Measurements from ENCODE around the gene ALDH8A1. TPM values are rescaled to one million over a fixed set of nuclear protein-coding genes. Genes with fewer than 3 reads are reported as not detected.

Gene ALDH8A1
- total RNA-seq, 1 donor from 2014 or later = 1.2 TPM

- Mint-ChIP-seq H3K27ac (no peak overlapping the region), H3K36me3 (ENCODE audit: low read depth) (peaks cover 5% of the 10 kb centered on the region), H3K4me3 (peak overlapping the region; percentile 15), H3K9me3 (no peaks in the 10 kb centered on the region), H3K4me1 (peaks cover 23% of the 10 kb centered on the region), H3K27me3 (no peaks in the 10 kb centered on the region)
- DNase-seq = peak; percentile 80
- intact Hi-C loops (cut with micrococcal nuclease) = loop anchor here (5.0 to 10.0 kb wide), 2 partner anchors 302 to 984 kb away; partner anchors contain the start of gene TBPL1
Observed at GRCh38 chr6:134938896-134939295, 11.0 kb downstream of the ALDH8A1 start.

GRCh38 chr6:134937426-134937825 lies 12.5 kb downstream of the ALDH8A1 start:
- intact Hi-C loops (cut with micrococcal nuclease) = loop anchor here (5.0 to 10.0 kb wide), 2 partner anchors 300 to 983 kb away; partner anchors contain the start of gene TBPL1
- H3K27ac Mint-ChIP-seq = no peak overlapping the region
- H3K4me1 Mint-ChIP-seq = peaks cover 19% of the 10 kb centered on the region
- no peaks in the 10 kb centered on the region for H3K9me3 Mint-ChIP-seq
- no peaks in the 10 kb centered on the region for H3K27me3 Mint-ChIP-seq
- H3K36me3 Mint-ChIP-seq (ENCODE audit: low read depth) = peaks cover 3% of the 10 kb centered on the region
- DNase-seq = no peak
- no peak overlapping the region for H3K4me3 Mint-ChIP-seq

DNA sequence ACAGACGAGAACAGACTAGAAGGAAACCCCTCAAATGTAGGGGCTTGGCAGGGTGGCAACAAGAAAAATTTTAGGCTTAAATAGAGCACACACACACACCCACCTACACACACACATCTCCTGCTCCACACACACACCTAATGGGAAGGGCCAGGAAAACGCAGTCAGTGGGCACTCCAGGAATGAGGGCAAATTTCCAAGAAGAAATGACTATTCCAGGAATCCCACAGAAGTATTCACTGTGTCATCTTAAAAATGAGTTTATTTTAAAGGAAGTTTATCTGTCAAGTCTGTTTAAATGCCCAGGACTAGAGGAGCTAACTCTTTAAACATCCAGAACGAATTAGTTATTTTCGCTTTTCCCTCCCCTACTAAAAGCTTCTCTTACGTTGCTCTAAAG lies 13.0 kb downstream of the ALDH8A1 start:
- H3K36me3 Mint-ChIP-seq (ENCODE audit: low read depth) = peaks cover 5% of the 10 kb centered on the region
- H3K4me1 Mint-ChIP-seq = peaks cover 19% of the 10 kb centered on the region
- H3K27ac Mint-ChIP-seq = no peak overlapping the region
- intact Hi-C loops (cut with micrococcal nuclease) = loop anchor here (5.0 to 10.0 kb wide), 2 partner anchors 300 to 982 kb away; partner anchors contain the start of gene TBPL1
- no peaks in the 10 kb centered on the region for H3K9me3 Mint-ChIP-seq
- no peak overlapping the region for H3K4me3 Mint-ChIP-seq
- DNase-seq = no peak
- no peaks in the 10 kb centered on the region for H3K27me3 Mint-ChIP-seq

- DNase-seq = no peak
- peaks cover 5% of the 10 kb centered on the region for H3K36me3 Mint-ChIP-seq (ENCODE audit: low read depth)
Observed at GRCh38 chr6:134936476-134936875, 13.4 kb downstream of the ALDH8A1 start.

DNA sequence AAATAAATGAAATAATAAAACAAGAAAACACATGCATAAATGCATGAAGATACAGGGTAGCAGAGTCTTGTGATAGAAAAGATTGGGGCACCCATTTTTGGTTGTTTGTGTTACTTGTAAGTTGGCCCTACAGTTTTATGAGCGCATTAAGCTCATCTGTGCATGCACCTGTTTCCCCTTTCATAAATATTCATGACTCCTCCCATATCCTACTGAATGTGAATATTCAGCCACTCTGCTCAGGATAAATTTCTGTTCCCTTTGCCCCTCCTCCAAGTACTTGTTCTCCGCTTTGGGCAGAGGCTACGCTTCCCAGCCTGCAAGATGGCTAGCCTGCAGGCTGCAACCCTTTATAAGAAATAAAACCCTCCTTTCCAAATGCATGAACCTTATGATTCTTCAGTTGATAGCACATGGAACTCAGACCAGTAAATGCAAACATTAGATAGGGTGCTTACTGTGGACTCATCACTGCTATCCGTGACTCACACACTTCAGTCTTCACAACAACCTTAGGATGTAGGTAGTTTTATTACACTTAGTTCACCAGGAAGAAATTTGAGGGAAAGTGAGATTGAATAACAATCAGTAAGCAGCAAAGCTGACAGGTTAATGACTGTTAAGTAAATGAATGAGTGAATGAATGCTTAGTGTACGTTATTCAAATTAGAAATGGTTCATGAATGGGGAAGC lies 15.0 kb downstream of the ALDH8A1 start:
- H3K27me3 Mint-ChIP-seq = no peaks in the 10 kb centered on the region
- H3K9me3 Mint-ChIP-seq = no peaks in the 10 kb centered on the region
- intact Hi-C loops (cut with micrococcal nuclease) = loop anchor here (5.0 to 10.0 kb wide), 2 partner anchors 298 to 980 kb away; partner anchors contain the start of gene TBPL1
- peaks cover 5% of the 10 kb centered on the region for H3K36me3 Mint-ChIP-seq (ENCODE audit: low read depth)
- H3K4me3 Mint-ChIP-seq = no peak overlapping the region
- DNase-seq = no peak
- no peak overlapping the region for H3K27ac Mint-ChIP-seq
- H3K4me1 Mint-ChIP-seq = peaks cover 19% of the 10 kb centered on the region

More at GRCh38 chr6:134936476-134936875, 13.4 kb downstream of the ALDH8A1 start:
- Mint-ChIP-seq H3K27ac (no peak overlapping the region), H3K9me3 (no peaks in the 10 kb centered on the region), H3K4me3 (no peak overlapping the region), H3K27me3 (no peaks in the 10 kb centered on the region), H3K4me1 (peaks cover 19% of the 10 kb centered on the region)
- intact Hi-C loops (cut with micrococcal nuclease) = loop anchor here (5.0 to 10.0 kb wide), 2 partner anchors 299 to 982 kb away; partner anchors contain the start of gene TBPL1

DNA sequence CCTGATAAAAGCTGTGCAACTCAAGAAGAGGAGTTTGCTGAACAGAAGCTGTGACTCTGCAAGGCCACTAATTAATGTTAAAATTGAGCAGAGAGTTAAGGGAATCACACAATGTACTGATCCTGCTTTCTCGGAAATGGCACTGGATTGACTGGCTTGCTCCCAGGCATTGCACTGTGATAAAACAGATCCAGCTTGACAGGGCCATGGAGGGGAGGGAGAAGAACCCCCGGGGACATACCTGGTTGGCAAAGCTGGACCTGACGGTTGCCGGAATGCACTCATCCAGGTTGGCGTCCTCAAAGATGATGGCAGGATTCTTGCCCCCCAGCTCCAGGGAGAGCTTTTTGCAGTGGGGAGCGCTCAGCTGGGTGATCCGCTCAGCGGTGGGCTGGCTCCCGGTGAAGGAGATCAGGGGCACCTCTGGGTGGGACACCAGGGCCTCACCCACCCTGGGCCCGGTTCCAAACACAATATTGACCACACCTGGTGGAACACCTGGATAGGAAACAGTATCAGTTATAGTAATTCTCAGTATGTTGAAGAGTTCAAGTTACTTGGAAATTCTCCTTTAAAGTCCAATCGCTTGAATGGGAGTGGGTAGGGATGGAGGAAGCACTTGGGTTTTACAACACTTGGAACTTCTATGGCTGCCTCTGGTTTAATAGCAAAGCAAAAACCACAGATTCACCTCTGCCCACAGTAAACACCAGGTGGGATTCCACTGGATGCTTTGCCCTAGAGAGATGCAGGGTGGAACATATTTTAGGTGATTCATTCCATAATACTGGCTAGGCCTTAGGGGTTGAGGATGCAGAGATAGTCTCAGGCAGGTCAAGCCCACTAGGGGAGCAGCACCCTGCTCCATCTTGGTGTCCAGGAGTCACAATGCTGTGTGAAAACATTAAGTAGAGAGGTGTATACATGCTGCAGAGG lies 17.1 kb downstream of the ALDH8A1 start:
- Mint-ChIP-seq H3K36me3 (ENCODE audit: low read depth) (peaks cover 5% of the 10 kb centered on the region), H3K4me3 (no peak overlapping the region), H3K4me1 (peaks cover 6% of the 10 kb centered on the region), H3K27me3 (no peaks in the 10 kb centered on the region), H3K9me3 (no peaks in the 10 kb centered on the region), H3K27ac (no peak overlapping the region)
- no peak for DNase-seq
- intact Hi-C loops (cut with micrococcal nuclease) = loop anchor here (10.0 kb wide), 1 partner anchor 978 kb away; the partner anchor contains the start of gene TBPL1

- intact Hi-C loops (cut with micrococcal nuclease) = loop anchor here (10.0 kb wide), 1 partner anchor 977 kb away; the partner anchor contains the start of gene TBPL1
- Mint-ChIP-seq H3K4me3 (no peak overlapping the region), H3K9me3 (no peaks in the 10 kb centered on the region), H3K27me3 (no peaks in the 10 kb centered on the region), H3K4me1 (peaks cover 4% of the 10 kb centered on the region), H3K27ac (no peak overlapping the region), H3K36me3 (ENCODE audit: low read depth) (peaks cover 5% of the 10 kb centered on the region)
- DNase-seq = no peak
Observed at GRCh38 chr6:134932098-134932497, 17.8 kb downstream of the ALDH8A1 start.

GRCh38 chr6:134930463-134930862 lies 19.4 kb downstream of the ALDH8A1 start:
- Mint-ChIP-seq H3K36me3 (ENCODE audit: low read depth) (peaks cover 7% of the 10 kb centered on the region), H3K9me3 (no peaks in the 10 kb centered on the region), H3K4me3 (no peak overlapping the region), H3K27me3 (no peaks in the 10 kb centered on the region), H3K27ac (no peak overlapping the region), H3K4me1 (no peaks in the 10 kb centered on the region)
- intact Hi-C loops (cut with micrococcal nuclease) = loop anchor here (10.0 kb wide), 1 partner anchor 976 kb away; the partner anchor contains the start of gene TBPL1
- no peak for DNase-seq

DNA sequence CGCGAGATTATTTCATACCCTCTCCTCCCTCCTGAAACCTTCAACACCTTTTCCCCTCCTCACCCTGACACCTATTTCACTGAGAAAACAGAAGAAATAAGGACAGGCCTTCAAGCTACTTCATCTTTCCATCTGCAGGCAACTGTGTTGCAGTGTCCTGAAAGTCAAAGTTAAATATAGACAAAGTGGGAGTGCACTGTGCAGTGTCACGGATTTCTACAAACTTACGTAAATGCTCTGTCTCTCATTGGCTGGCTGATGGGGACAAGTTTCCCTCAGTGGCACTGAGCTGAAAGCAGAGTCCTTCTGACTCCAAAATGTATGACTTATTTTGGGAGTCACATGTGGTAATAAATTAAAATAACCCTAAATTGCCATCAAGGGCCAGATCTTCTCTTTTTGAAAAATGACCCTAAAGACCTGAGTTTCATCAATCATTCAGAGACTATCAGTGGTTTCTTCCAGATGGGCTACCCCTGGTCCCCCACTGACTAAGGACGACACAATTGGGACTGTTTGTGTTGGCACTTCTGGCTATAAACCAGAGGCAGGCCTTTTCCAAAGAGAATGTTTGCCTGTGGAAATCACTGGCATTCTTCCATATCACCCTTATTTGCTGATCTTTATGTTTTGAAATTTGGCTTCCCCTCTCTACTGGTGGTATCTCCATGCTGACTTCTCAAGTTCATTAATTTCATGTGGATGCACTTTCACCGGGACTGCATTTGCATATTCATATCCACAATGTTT lies 21.6 kb downstream of the ALDH8A1 start:
- Mint-ChIP-seq H3K4me1 (no peaks in the 10 kb centered on the region), H3K27ac (no peak overlapping the region), H3K9me3 (no peaks in the 10 kb centered on the region), H3K4me3 (no peak overlapping the region), H3K27me3 (no peaks in the 10 kb centered on the region), H3K36me3 (ENCODE audit: low read depth) (peaks cover 7% of the 10 kb centered on the region)
- no peak for DNase-seq
- intact Hi-C loops (cut with micrococcal nuclease) = no loop called here

- no peaks in the 10 kb centered on the region for H3K4me1 Mint-ChIP-seq
- peaks cover 5% of the 10 kb centered on the region for H3K36me3 Mint-ChIP-seq (ENCODE audit: low read depth)
- no peak for DNase-seq
- H3K27ac Mint-ChIP-seq = no peak overlapping the region
- no peak overlapping the region for H3K4me3 Mint-ChIP-seq
- intact Hi-C loops (cut with micrococcal nuclease) = no loop called here
- no peaks in the 10 kb centered on the region for H3K9me3 Mint-ChIP-seq
- H3K27me3 Mint-ChIP-seq = no peaks in the 10 kb centered on the region
Observed at GRCh38 chr6:134925800-134926199, 24.1 kb downstream of the ALDH8A1 start.

DNA sequence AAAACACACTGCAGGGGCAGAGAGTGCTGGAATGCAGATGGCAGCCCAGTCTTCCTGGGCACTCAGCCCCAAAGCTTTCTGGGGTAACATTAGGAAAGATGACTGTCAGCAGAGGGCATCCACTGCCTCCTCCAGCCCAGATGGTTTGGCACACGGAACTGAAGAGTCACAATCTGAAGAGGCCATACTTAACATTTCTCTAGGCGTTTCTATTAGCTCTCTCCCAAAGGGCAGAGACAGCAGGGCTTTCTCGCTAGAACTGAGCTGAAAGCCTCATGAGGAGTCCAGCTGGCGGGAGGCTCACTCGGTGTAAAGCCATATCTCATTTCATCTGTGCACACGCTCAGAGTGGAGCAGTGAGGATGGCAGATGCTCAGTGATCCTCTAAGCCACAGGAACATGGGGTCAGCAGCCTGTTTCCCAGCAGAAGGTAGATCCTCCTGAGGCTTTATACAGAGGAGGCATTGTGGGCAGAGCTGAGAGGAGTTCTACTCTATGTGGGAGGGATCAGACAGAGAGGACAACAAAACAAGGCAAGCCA lies 28.1 kb downstream of the ALDH8A1 start:
- Mint-ChIP-seq H3K4me1 (no peaks in the 10 kb centered on the region), H3K36me3 (ENCODE audit: low read depth) (peaks cover 7% of the 10 kb centered on the region), H3K27ac (no peak overlapping the region), H3K4me3 (no peak overlapping the region), H3K27me3 (no peaks in the 10 kb centered on the region), H3K9me3 (no peaks in the 10 kb centered on the region)
- intact Hi-C loops (cut with micrococcal nuclease) = no loop called here
- DNase-seq = no peak

DNA sequence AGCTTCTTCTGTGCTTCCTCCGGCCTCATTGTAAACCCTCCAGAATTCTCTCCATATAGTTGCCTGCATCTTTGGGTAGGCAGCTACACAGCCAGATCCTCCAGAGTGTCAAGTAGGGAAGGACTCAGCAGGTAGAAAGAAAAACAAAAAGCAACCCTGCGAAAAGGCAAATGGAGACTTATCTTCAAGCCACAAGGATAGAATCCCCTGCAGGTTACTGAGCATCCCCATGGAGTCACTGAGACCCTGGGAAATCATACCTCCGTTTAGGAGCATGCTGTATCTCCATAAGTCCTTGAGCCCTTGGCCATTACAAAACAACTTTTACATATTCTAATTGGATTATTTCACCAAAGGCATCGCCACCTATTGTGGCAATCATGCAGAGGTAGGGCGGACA lies 28.6 kb downstream of the ALDH8A1 start:
- peaks cover 8% of the 10 kb centered on the region for H3K36me3 Mint-ChIP-seq (ENCODE audit: low read depth)
- no peaks in the 10 kb centered on the region for H3K9me3 Mint-ChIP-seq
- H3K27me3 Mint-ChIP-seq = no peaks in the 10 kb centered on the region
- H3K4me3 Mint-ChIP-seq = no peak overlapping the region
- no peak overlapping the region for H3K27ac Mint-ChIP-seq
- no peaks in the 10 kb centered on the region for H3K4me1 Mint-ChIP-seq
- DNase-seq = no peak
- intact Hi-C loops (cut with micrococcal nuclease) = no loop called here

DNA sequence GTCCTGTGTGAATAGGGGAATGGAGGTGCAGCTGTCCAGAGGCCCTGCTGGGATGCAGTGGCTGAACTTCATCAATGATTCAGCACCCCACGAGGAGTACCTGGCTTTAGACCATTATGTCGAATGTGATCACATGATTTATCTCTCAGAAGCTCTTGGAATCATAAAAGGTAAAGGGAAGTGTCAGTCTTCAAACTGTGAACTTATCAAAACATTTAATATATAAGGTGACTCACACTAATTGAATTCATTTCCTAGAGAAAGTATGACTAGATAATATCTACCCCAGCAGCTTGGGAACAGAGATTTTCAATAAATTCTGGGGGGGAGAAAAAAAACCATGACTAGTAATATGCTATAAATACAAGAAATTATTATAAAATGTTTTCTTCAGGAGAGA lies 29.5 kb downstream of the ALDH8A1 start:
- H3K27me3 Mint-ChIP-seq = no peaks in the 10 kb centered on the region
- H3K4me1 Mint-ChIP-seq = no peaks in the 10 kb centered on the region
- H3K36me3 Mint-ChIP-seq (ENCODE audit: low read depth) = peaks cover 6% of the 10 kb centered on the region
- intact Hi-C loops (cut with micrococcal nuclease) = no loop called here
- DNase-seq = no peak
- no peaks in the 10 kb centered on the region for H3K9me3 Mint-ChIP-seq
- H3K4me3 Mint-ChIP-seq = no peak overlapping the region
- no peak overlapping the region for H3K27ac Mint-ChIP-seq

Data from activated CD4-positive, alpha-beta T cell treated with anti-CD3 and anti-CD28 coated beads, Interleukin-2, amount 10 ng/mL, durations not matched to agents 24 days and 14 days (primary cell).